HG03354 (cell line): ENCODE measurements around the gene CLDN15.
A peak's percentile ranks its signal among the peaks of the same experiment; 100 is the strongest.

ENCODE experiments used
- ATAC-seq: cut with Tn5 transposase; IDR thresholded peaks from one replicate; pipeline ENCODE4 v1.9.1; 2021; ENCODE audit warnings: mild to moderate bottlenecking; ENCODE audit not compliant: unreplicated experiment, poor library complexity, severe bottlenecking

CLDN15 gene

GRCh38 chr7:101245147-101245668 is 7.6 kb upstream of the CLDN15 start:
- no peak for ATAC-seq

- peak; percentile 93 for ATAC-seq
These were observed 7.0 kb upstream of the CLDN15 start, which contains the start of gene FIS1 for GRCh38 chr7:101244375-101245146. FIS1 (minus strand) TSS chr7:101245081; CDS start chr7:101245004, 77 bp downstream.

- no peak for ATAC-seq
These were observed 6.2 kb upstream of the CLDN15 start for GRCh38 chr7:101243646-101244374.

- ATAC-seq, result no peak
These were observed 4.1 kb upstream of the CLDN15 start for GRCh38 chr7:101241443-101242349.

- no peak for ATAC-seq
These were observed 3.4 kb upstream of the CLDN15 start for GRCh38 chr7:101241015-101241363.

GRCh38 chr7:101240226-101241014 is 2.8 kb upstream of the CLDN15 start:
- no peak for ATAC-seq

GRCh38 chr7:101239951-101240220 is 2.3 kb upstream of the CLDN15 start:
- ATAC-seq, result no peak

GRCh38 chr7:101239191-101239950 is 1.8 kb upstream of the CLDN15 start:
- no peak for ATAC-seq

GRCh38 chr7:101238226-101239182 is 902 bp upstream of the CLDN15 start:
- ATAC-seq, result no peak

GRCh38 chr7:101236292-101236835 is 1.2 kb downstream of the CLDN15 start:
- ATAC-seq, result no peak

GRCh38 chr7:101235522-101235921 is 2.1 kb downstream of the CLDN15 start:
- no peak for ATAC-seq

- no peak for ATAC-seq
These were observed 2.6 kb downstream of the CLDN15 start for GRCh38 chr7:101235050-101235449.

GRCh38 chr7:101234636-101235035 is 3.0 kb downstream of the CLDN15 start:
- no peak for ATAC-seq

- ATAC-seq, result no peak
These were observed 3.6 kb downstream of the CLDN15 start for GRCh38 chr7:101233907-101234547.

- no peak for ATAC-seq
These were observed 5.3 kb downstream of the CLDN15 start for GRCh38 chr7:101232141-101232850.

GRCh38 chr7:101231644-101232043 is 6.0 kb downstream of the CLDN15 start:
- ATAC-seq, result no peak
